HG02678 (cell line): Measurements from ENCODE around the gene IDH3A.
A peak's percentile ranks its signal among the peaks of the same experiment; 100 is the strongest.

Experiments used
- ATAC-seq: cut with Tn5 transposase; IDR thresholded peaks from one replicate; pipeline ENCODE4 v1.9.1; 2021; ENCODE audit warnings: mild to moderate bottlenecking, moderate library complexity; ENCODE audit not compliant: unreplicated experiment

The IDH3A gene

GRCh38 chr15:78149068-78149804, at the start of gene IDH3A:
IDH3A (plus strand) TSS chr15:78149362; CDS start chr15:78149404, 42 bp downstream.
- peak; percentile 82 for ATAC-seq

- no peak for ATAC-seq
Measured at GRCh38 chr15:78100886-78101285, 48.3 kb upstream of the IDH3A start.

- ATAC-seq: no peak
Measured at GRCh38 chr15:78101423-78102105, 47.6 kb upstream of the IDH3A start.

GRCh38 chr15:78102211-78102610, 47.0 kb upstream of the IDH3A start:
- no peak for ATAC-seq

GRCh38 chr15:78102741-78103140, 46.4 kb upstream of the IDH3A start:
- ATAC-seq: no peak

- peak; percentile 81 for ATAC-seq
Measured at GRCh38 chr15:78103406-78104118, 45.6 kb upstream of the IDH3A start.

GRCh38 chr15:78104119-78104479, 45.1 kb upstream of the IDH3A start:
- ATAC-seq: peak; percentile 11

- no peak for ATAC-seq
Measured at GRCh38 chr15:78104566-78105475, 44.3 kb upstream of the IDH3A start.

- no peak for ATAC-seq
Measured at GRCh38 chr15:78105476-78106241, 43.5 kb upstream of the IDH3A start.

GRCh38 chr15:78107471-78107870, 41.7 kb upstream of the IDH3A start:
- ATAC-seq: no peak

GRCh38 chr15:78108300-78109084, 40.7 kb upstream of the IDH3A start:
- ATAC-seq: no peak

- no peak for ATAC-seq
Measured at GRCh38 chr15:78109156-78109555, 40.0 kb upstream of the IDH3A start.

- ATAC-seq: no peak
Measured at GRCh38 chr15:78110096-78110495, 39.1 kb upstream of the IDH3A start.

GRCh38 chr15:78110916-78111475, 38.2 kb upstream of the IDH3A start:
- ATAC-seq: no peak

- no peak for ATAC-seq
Measured at GRCh38 chr15:78111788-78112187, 37.4 kb upstream of the IDH3A start.

- ATAC-seq: no peak
Measured at GRCh38 chr15:78112551-78112950, 36.6 kb upstream of the IDH3A start.

GRCh38 chr15:78120523-78120922, 28.6 kb upstream of the IDH3A start:
- no peak for ATAC-seq

GRCh38 chr15:78125267-78125666, 23.9 kb upstream of the IDH3A start:
- ATAC-seq: no peak

GRCh38 chr15:78127882-78128281, 21.3 kb upstream of the IDH3A start:
- ATAC-seq: no peak
